Ishikawa (cell line): ENCODE results near the gene NRCAM.

Experiments used
- NFIC ChIP-seq: IDR thresholded peaks from 2 replicates; pipeline ENCODE4 v1.6.1; 2012
- TF ChIP-seq, protein P1 (sequence below): IDR thresholded peaks from 2 replicates; pipeline ENCODE4 v1.6.1; 2012

DNA sequence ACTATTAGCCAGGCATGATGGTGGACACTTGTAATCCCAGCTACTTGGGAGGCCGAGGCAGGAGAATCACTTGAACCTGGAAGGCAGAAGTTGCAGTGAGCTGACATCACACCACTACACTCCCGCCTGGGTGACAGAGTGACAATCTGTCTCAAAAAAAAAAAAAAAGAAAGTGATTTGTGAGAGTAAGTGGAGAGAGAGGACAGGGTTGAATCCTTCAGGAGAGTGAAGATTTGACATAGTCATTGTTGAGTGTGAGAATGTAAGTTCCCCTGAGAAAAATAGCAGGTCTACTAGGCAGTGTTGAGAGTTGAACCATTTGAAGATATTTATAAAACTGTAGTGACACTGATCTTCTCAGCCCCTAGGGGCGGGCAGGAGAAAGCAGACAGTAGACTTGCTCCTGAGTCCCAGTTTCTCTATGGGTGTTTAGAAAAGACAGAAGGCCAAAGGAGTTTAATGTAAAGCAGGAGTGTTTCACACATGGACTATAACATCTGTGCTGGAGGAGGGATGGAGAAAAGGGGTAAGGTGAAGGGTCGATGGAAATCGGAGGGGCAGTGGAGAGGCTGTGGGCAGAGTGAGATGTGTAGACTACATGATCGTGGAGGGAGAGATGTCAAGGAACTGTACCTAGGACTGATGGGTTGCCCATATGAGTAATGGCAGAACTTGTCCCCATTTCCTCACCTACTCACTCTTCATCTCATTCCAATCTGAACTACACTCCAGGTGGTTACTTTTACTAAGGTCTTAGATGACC is 312.4 kb downstream of the NRCAM start:
- TF ChIP-seq, protein P1, sequence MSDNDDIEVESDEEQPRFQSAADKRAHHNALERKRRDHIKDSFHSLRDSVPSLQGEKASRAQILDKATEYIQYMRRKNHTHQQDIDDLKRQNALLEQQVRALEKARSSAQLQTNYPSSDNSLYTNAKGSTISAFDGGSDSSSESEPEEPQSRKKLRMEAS = no peak
- TF ChIP-seq NFIC = no peak
